Measurements from ENCODE around the gene GNB1.

DNA sequence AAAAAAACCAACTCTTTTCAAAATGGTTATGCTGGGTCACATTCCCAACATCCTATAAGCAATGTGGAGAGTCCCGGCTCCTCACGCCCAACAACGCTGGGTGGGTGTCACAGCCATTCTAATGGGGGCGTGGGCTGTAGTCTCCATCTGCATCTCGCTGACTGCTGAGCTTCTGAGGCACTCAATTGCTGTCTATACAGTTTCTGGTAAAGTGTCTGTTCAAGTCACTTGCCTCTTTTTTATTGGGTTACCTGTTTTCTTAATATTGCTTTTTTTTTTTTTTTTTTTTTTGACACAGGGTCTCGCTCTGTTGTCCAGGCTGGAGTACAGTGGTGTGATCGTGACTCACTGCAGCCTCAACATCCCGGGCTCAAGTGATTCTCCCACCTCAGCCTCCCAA lies 54.8 kb downstream of the GNB1 start:
- TF ChIP-seq, protein P1, sequence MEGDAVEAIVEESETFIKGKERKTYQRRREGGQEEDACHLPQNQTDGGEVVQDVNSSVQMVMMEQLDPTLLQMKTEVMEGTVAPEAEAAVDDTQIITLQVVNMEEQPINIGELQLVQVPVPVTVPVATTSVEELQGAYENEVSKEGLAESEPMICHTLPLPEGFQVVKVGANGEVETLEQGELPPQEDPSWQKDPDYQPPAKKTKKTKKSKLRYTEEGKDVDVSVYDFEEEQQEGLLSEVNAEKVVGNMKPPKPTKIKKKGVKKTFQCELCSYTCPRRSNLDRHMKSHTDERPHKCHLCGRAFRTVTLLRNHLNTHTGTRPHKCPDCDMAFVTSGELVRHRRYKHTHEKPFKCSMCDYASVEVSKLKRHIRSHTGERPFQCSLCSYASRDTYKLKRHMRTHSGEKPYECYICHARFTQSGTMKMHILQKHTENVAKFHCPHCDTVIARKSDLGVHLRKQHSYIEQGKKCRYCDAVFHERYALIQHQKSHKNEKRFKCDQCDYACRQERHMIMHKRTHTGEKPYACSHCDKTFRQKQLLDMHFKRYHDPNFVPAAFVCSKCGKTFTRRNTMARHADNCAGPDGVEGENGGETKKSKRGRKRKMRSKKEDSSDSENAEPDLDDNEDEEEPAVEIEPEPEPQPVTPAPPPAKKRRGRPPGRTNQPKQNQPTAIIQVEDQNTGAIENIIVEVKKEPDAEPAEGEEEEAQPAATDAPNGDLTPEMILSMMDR (IDR thresholded peaks at IDR 0.05; ENCODE audit: low read depth, low read length, poor library complexity, severe bottlenecking) = no peak
- TF ChIP-seq EZH2phosphoT487 (IDR thresholded peaks at IDR 0.05; ENCODE audit: borderline replicate concordance, low read length) = no peak

All from DOHH2 (cell line).